K562 (cell line): ENCODE measurements around the gene HHIPL1. TPM values are rescaled to one million over a fixed set of nuclear protein-coding genes. Genes with fewer than 3 reads are reported as not detected.

ENCODE experiments used
- ATAC-seq: fragments of 200-7000 bp; cut with Tn5 transposase; 3 replicates; pipeline ENCODE4 v1.9.1; 2020; ENCODE audit warnings: moderate library complexity
- BruUV-seq: library from RNA; stranded (reverse); fragments of 400-500 nt; replicated peaks from 2 replicates; lab custom pipeline; 2021; lab: Mats Ljungman, UMichigan
- CTCF ChIA-PET: fragments of 300-600 bp; formaldehyde crosslinking; extraction: SDS; loops from one replicate; lab custom pipeline; 2021; ENCODE audit warnings: low intra/inter-chr PET ratio; lab: Yijun Ruan, JAX
- POLR2A ChIA-PET: fragments of 300-600, 350-650 bp; sonication (Branson Sonifier 250); formaldehyde crosslinking; extraction: SDS; loops from one replicate; lab custom pipeline; 2021; ENCODE audit warnings: antibody characterized with exemption, inconsistent platforms; lab: Yijun Ruan, JAX
- DNase-seq, 4 experiments: peaks; one replicate each; pipeline versions ENCODE4 v3.0.0 to v3.0.0-alpha.2; 2011 to 2018; ENCODE audit warnings: low spot score in 3 of 4, mixed read lengths in 3 of 4; ENCODE audit errors: extremely low read depth in 1 of 4
- FAIRE-seq: peaks from 2 replicates; lab custom pipeline; 2011; peaks lifted over from hg19 to GRCh38; lab: Jason Lieb, UNC
- H2AFZ ChIP-seq: 2 replicates; pipeline ENCODE4 v1.6.0; 2011; ENCODE audit warnings: low read depth, low read length, control low read depth, inconsistent platforms
- H3K27ac ChIP-seq: fragments of 200-600 bp; 3 replicates; pipeline ENCODE4 v1.8.0; 2011; ENCODE audit warnings: low read depth, mild to moderate bottlenecking, control low read depth, inconsistent platforms, low read length, moderate library complexity, mixed read lengths; ENCODE audit errors: extremely low read depth
- H3K27me3 ChIP-seq, 2 experiments: fragments of 300-600 bp in 1 of 2; 2 replicates in 1 of 2; 3 replicates in 1 of 2; pipeline versions ENCODE4 v1.6.0 to v1.8.0; 2011; ENCODE audit warnings: inconsistent platforms in 2 of 2, low read length in 2 of 2, mild to moderate bottlenecking in 1 of 2, mixed read lengths in 1 of 2, moderate library complexity in 1 of 2; ENCODE audit not compliant: control insufficient read depth in 2 of 2, insufficient read depth in 2 of 2
- H3K36me3 ChIP-seq: fragments of 300-600 bp; 3 replicates; pipeline ENCODE4 v1.8.0; 2011; ENCODE audit warnings: mild to moderate bottlenecking, low read length, inconsistent platforms; ENCODE audit not compliant: control insufficient read depth, insufficient read depth
- H3K4me1 ChIP-seq, 2 experiments: fragments of 200-600 bp in 1 of 2; replicated peaks in 1 of 2; 2 replicates in 1 of 2; 3 replicates in 1 of 2; pipeline versions ENCODE4 v1.5.1 to v1.8.0; 2011; ENCODE audit warnings: inconsistent platforms in 2 of 2, low read length in 2 of 2, mild to moderate bottlenecking in 1 of 2, mixed read lengths in 1 of 2, moderate library complexity in 1 of 2; ENCODE audit not compliant: control insufficient read depth in 2 of 2, insufficient read depth in 2 of 2
- H3K4me2 ChIP-seq: 2 replicates; pipeline ENCODE4 v1.6.1; 2011; ENCODE audit warnings: low read length, control low read depth, inconsistent platforms, mixed read lengths; ENCODE audit not compliant: insufficient read depth
- H3K4me3 ChIP-seq: fragments of 200-600 bp; sonication (generic), shearing (Covaris generic); 2 replicates; pipeline ENCODE4 v1.5.1; 2016; ENCODE audit warnings: control low read depth, inconsistent platforms
- H3K79me2 ChIP-seq: fragments of 200-600 bp; 3 replicates; pipeline ENCODE4 v1.8.0; 2011; ENCODE audit warnings: low read length, inconsistent platforms; ENCODE audit not compliant: control insufficient read depth, insufficient read depth
- H3K9ac ChIP-seq, 2 experiments: 2 replicates each; pipeline versions ENCODE4 v1.6.0 to v1.6.1; 2011; ENCODE audit warnings: low read depth in 2 of 2, low read length in 2 of 2, control low read depth in 1 of 2, inconsistent platforms in 1 of 2, mild to moderate bottlenecking in 1 of 2, mixed read lengths in 1 of 2; ENCODE audit not compliant: insufficient read depth in 1 of 2
- H3K9me1 ChIP-seq: one replicate; pipeline ENCODE4 v1.6.0; 2011; ENCODE audit warnings: inconsistent platforms, mild to moderate bottlenecking, low read length, moderate library complexity; ENCODE audit not compliant: control insufficient read depth, insufficient read depth
- H3K9me3 ChIP-seq: replicated peaks from 2 replicates; pipeline ENCODE4 v1.5.1; 2011; ENCODE audit warnings: low read depth, low read length, inconsistent platforms; ENCODE audit not compliant: control insufficient read depth, insufficient read depth
- H4K20me1 ChIP-seq: replicated peaks from 2 replicates; pipeline ENCODE4 v1.6.1; 2011; ENCODE audit warnings: low read length, inconsistent platforms, mixed read lengths; ENCODE audit not compliant: control insufficient read depth, insufficient read depth
- EGR1 ChIP-seq: fragments of 450-650 bp; conservative IDR thresholded peaks from 2 replicates; pipeline ENCODE4 v1.6.1; 2017; ENCODE audit warnings: mild to moderate bottlenecking
- HDAC1 ChIP-seq, 2 experiments: fragments of 450-650 bp; IDR thresholded peaks; 2 replicates each; pipeline ENCODE4 v1.6.1; 2016 to 2017; ENCODE audit warnings: inconsistent platforms in 1 of 2, mild to moderate bottlenecking in 1 of 2, moderate library complexity in 1 of 2
- NCOR1 ChIP-seq: fragments of 450-650 bp; IDR thresholded peaks from 2 replicates; pipeline ENCODE4 v1.6.1; 2016; ENCODE audit warnings: mild to moderate bottlenecking, moderate library complexity
- NFXL1 ChIP-seq: fragments of 450-650 bp; formaldehyde crosslinking; IDR thresholded peaks from 2 replicates; pipeline ENCODE4 v1.4.0; 2021; ENCODE audit warnings: mild to moderate bottlenecking
- RUNX1 ChIP-seq: sonication (generic); IDR thresholded peaks from 2 replicates; pipeline ENCODE4 v1.6.1; 2016; ENCODE audit warnings: antibody characterized with exemption, low read depth
- TCF3 ChIP-seq: sonication (generic); formaldehyde crosslinking; IDR thresholded peaks from 2 replicates; pipeline ENCODE4 v1.4.0; 2020; ENCODE audit warnings: mild to moderate bottlenecking, missing genetic modification reagents
- TEAD4 ChIP-seq, 2 experiments: sonication (generic) in 1 of 2; formaldehyde crosslinking in 1 of 2; IDR thresholded peaks; 2 replicates each; pipeline versions ENCODE4 v1.6.1 to v1.8.0; 2012 to 2022; ENCODE audit warnings: borderline replicate concordance in 1 of 2, inconsistent platforms in 1 of 2, low read length in 1 of 2, mild to moderate bottlenecking in 1 of 2, missing genetic modification reagents in 1 of 2
- ZKSCAN8 ChIP-seq: fragments of 200-800 bp; sonication (Bioruptor generic); IDR thresholded peaks from 2 replicates; pipeline ENCODE4 v1.6.1; 2016; ENCODE audit warnings: missing genetic modification characterization, missing compliant biosample characterization
- ZNF707 ChIP-seq: fragments of 250-450 bp; sonication (Bioruptor Pico); conservative IDR thresholded peaks from 2 replicates; pipeline ENCODE4 v1.8.0; 2022; ENCODE audit warnings: inconsistent platforms, mild to moderate bottlenecking, moderate library complexity
- WGBS: fragments of 100-300 bp; shearing (Covaris generic); methylation state at CpG from one replicate; pipeline ENCODE4 v1.1.6; 2016; ENCODE audit warnings: low coverage, mixed read lengths; ENCODE audit not compliant: insufficient coverage; ENCODE audit errors: missing lambda C conversion rate; 5-methylcytosine and 5-hydroxymethylcytosine counted together
- in situ Hi-C: fragments of 300-500 bp; cut with MboI; formaldehyde crosslinking; loops from 4 replicates; pipeline ENCODE4 v1.15.0; 2018; ENCODE audit warnings: inconsistent platforms, mixed read lengths
- intact Hi-C: fragments of 100-400 bp; cut with micrococcal nuclease; formaldehyde crosslinking; loops from 2 replicates; pipeline ENCODE4 v1.14.2; 2022
- polyA plus RNA-seq, 8 experiments: library from polyadenylated mRNA; depleted of rRNA in 4 of 8; stranded (reverse) in 5 of 8; unstranded in 3 of 8; fragments of >200 nt; fragmentation: Nextera tagmentation in 2 of 8; fragmentation: Illumina TruSeq in 1 of 8; extraction: Ambion mirVana in 2 of 8; extraction: Trizol in 1 of 8; gene quantifications; 2 replicates each; pipeline versions ENCODE4 v1.2.1 to v1.2.3, GENCODE V29; 2011 to 2014; ENCODE audit warnings: inconsistent platforms in 1 of 8, missing spikeins in 1 of 8
- total RNA-seq, 7 experiments: library from RNA; depleted of rRNA in 6 of 7; stranded (reverse); fragments of >200 nt in 6 of 7; fragmentation: Illumina TruSeq in 2 of 7; extraction: Trizol in 2 of 7; gene quantifications; 2 replicates each; pipeline versions ENCODE4 v1.2.1 to v1.2.3, GENCODE V29; 2011 to 2021; ENCODE audit warnings: low replicate concordance in 1 of 7
- TF ChIP-seq, protein P1 (sequence below): fragments of 250-450 bp; sonication (Bioruptor Pico); IDR thresholded peaks from 2 replicates; pipeline ENCODE4 v1.9.0; 2021; ENCODE audit warnings: mild to moderate bottlenecking
- TF ChIP-seq, protein P2 (sequence below): fragments of 250-450 bp; sonication (Bioruptor Pico); IDR thresholded peaks from 2 replicates; pipeline ENCODE4 v1.5.0; 2021; ENCODE audit warnings: mild to moderate bottlenecking, borderline replicate concordance

The HHIPL1 gene
- total and polyA plus RNA-seq, 9 of the 15 experiments (the other 6 are each of a cell fraction or from before 2014, with no cell fraction given): not detected

DNA sequence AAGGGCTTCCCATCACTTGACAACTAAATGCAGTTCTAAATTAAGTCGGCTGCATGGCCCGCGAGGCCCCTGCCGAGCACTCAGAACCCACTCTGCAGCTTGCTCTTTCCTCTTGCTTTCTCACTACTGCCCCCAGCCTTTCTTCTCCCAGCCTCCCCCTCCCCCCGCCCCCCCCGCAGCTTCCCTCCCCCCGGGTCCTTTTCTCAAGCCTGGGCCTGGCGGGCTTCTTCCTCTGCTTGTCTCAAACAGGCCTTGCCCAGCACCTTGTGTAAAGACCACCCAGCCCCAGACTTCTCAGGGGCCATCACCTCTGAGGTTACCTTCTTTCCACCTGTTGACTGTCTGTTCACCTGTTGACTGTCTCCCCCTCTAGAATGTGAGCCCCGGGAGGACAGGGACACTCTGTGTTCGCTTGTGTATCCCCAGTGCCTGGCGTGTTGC, 40.2 kb downstream of the HHIPL1 start:
- no peak overlapping the region for H3K9ac ChIP-seq
- intact Hi-C loops: no loop called here
- no peaks in the 10 kb centered on the region; the same call in 2 of the 3 replicates for H3K79me2 ChIP-seq
- BruUV-seq: no TSS peak
- CTCF ChIA-PET: no interaction called here
- in situ Hi-C loops: no loop called here
- H3K4me1 ChIP-seq: peaks cover 0 to 19% of the 10 kb centered on the region in 2 experiments; a peak in 2 of 5 replicates
- H3K27ac ChIP-seq: no peak overlapping the region
- H3K27me3 ChIP-seq: peaks cover 2 to 23% of the 10 kb centered on the region in 2 experiments; a peak in 2 of 5 replicates
- no peak overlapping the region for H3K4me3 ChIP-seq
- H4K20me1 ChIP-seq: peaks cover 2% of the 10 kb centered on the region; the same call in 1 of the 2 replicates
- 32% methylated on average over 4 of the region's 11 CpGs for WGBS
- no peaks in the 10 kb centered on the region for H3K9me3 ChIP-seq
- no peaks in the 10 kb centered on the region for H3K9me1 ChIP-seq
- H2AFZ ChIP-seq: no peak overlapping the region
- no peak for DNase-seq
- no peak for FAIRE-seq
- no peak overlapping the region for H3K4me2 ChIP-seq
- no peak for TF ChIP-seq HDAC1 (IDR thresholded peaks at IDR 0.05)
- POLR2A ChIA-PET: no interaction called here
- H3K36me3 ChIP-seq: no peaks in the 10 kb centered on the region
- no peak for ATAC-seq

DNA sequence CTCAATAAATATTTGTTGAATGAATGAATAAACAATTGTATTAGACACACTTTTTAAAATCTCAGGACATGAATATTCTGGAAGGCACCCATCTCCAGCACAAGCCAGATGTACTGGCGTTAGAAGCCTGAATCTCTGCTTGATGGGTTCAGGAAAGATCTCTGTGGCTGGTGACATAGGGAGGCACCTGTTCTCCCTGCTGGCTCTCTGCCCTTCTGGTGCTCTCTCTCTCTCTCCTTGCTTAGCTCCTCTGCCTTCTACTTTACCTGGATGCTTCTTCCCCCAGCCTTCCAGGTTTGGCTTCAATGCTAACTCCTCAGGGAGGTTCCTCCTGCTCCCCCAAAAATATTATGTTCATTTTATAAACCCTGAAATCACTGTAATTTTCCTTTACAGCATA, 40.7 kb downstream of the HHIPL1 start:
- Histone ChIP-seq H3K4me2 (no peak overlapping the region), H3K79me2 (no peaks in the 10 kb centered on the region; the same call in 2 of the 3 replicates), H3K4me1 (peaks cover 0 to 19% of the 10 kb centered on the region in 2 experiments; a peak in 2 of 5 replicates), H3K27ac (no peak overlapping the region), H3K36me3 (no peaks in the 10 kb centered on the region), H2AFZ (no peak overlapping the region), H3K9me1 (no peaks in the 10 kb centered on the region), H3K4me3 (no peak overlapping the region), H4K20me1 (peaks cover 2% of the 10 kb centered on the region; the same call in 1 of the 2 replicates), H3K9ac (no peak overlapping the region), H3K27me3 (peaks cover 2 to 23% of the 10 kb centered on the region in 2 experiments; a peak in 2 of 5 replicates), H3K9me3 (no peaks in the 10 kb centered on the region)
- POLR2A ChIA-PET: no interaction called here
- CTCF ChIA-PET: no interaction called here
- in situ Hi-C loops (no loop called here), intact Hi-C loops (no loop called here)
- TF ChIP-seq TCF3 (CRISPR knock-in tag) (no peak), RUNX1 (no peak), TEAD4 (IDR thresholded peaks at IDR 0.05; ENCODE audit: low read length) (no peak), TEAD4 (CRISPR knock-in tag; IDR thresholded peaks at IDR 0.05; ENCODE audit: borderline replicate concordance) (no peak), EGR1 (no peak), ZNF707 (CRISPR knock-in tag) (no peak), NFXL1 (CRISPR knock-in tag) (no peak), ZKSCAN8 (CRISPR knock-in tag) (no peak), NCOR1 (no peak)
- TF ChIP-seq, protein P1, sequence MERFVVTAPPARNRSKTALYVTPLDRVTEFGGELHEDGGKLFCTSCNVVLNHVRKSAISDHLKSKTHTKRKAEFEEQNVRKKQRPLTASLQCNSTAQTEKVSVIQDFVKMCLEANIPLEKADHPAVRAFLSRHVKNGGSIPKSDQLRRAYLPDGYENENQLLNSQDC (CRISPR knock-in tag): no peak
- TF ChIP-seq, protein P2, sequence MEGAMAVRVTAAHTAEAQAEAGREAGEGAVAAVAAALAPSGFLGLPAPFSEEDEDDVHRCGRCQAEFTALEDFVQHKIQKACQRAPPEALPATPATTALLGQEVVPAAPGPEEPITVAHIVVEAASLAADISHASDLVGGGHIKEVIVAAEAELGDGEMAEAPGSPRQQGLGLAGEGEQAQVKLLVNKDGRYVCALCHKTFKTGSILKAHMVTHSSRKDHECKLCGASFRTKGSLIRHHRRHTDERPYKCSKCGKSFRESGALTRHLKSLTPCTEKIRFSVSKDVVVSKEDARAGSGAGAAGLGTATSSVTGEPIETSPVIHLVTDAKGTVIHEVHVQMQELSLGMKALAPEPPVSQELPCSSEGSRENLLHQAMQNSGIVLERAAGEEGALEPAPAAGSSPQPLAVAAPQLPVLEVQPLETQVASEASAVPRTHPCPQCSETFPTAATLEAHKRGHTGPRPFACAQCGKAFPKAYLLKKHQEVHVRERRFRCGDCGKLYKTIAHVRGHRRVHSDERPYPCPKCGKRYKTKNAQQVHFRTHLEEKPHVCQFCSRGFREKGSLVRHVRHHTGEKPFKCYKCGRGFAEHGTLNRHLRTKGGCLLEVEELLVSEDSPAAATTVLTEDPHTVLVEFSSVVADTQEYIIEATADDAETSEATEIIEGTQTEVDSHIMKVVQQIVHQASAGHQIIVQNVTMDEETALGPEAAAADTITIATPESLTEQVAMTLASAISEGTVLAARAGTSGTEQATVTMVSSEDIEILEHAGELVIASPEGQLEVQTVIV (CRISPR knock-in tag): no peak
- no peak for ATAC-seq
- FAIRE-seq: no peak
- BruUV-seq: no TSS peak
- 0% methylated on average over 1 of the region's 1 CpG for WGBS
- DNase-seq: no peak
